PC-9 (cell line): ENCODE data around the gene BMP2K.

Source experiments
- EZH2 ChIP-seq: fragments of 200-600 bp; sonication (generic); IDR thresholded peaks from 2 replicates; pipeline ENCODE4 v1.8.0; 2017; ENCODE audit warnings: antibody characterized with exemption, low read depth
- TF ChIP-seq, protein P1 (sequence below): fragments of 200-600 bp; sonication (generic); conservative IDR thresholded peaks from 2 replicates; pipeline ENCODE4 v1.6.1; 2017; ENCODE audit warnings: mixed run types, antibody characterized with exemption, mild to moderate bottlenecking, moderate library complexity

GRCh38 chr4:78809295-78809694 lies 33.1 kb downstream of the BMP2K start:
- TF ChIP-seq, protein P1, sequence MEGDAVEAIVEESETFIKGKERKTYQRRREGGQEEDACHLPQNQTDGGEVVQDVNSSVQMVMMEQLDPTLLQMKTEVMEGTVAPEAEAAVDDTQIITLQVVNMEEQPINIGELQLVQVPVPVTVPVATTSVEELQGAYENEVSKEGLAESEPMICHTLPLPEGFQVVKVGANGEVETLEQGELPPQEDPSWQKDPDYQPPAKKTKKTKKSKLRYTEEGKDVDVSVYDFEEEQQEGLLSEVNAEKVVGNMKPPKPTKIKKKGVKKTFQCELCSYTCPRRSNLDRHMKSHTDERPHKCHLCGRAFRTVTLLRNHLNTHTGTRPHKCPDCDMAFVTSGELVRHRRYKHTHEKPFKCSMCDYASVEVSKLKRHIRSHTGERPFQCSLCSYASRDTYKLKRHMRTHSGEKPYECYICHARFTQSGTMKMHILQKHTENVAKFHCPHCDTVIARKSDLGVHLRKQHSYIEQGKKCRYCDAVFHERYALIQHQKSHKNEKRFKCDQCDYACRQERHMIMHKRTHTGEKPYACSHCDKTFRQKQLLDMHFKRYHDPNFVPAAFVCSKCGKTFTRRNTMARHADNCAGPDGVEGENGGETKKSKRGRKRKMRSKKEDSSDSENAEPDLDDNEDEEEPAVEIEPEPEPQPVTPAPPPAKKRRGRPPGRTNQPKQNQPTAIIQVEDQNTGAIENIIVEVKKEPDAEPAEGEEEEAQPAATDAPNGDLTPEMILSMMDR, result no peak
- no peak for TF ChIP-seq EZH2
